Endothelial cell (in vitro differentiated cells): ENCODE results near the gene ADARB2. TPM values are rescaled to one million over a fixed set of nuclear protein-coding genes. Genes with fewer than 3 reads are reported as not detected.

ENCODE experiments used
- DNase-seq: peaks from one replicate; pipeline ENCODE4 v3.0.0; 2021; ENCODE audit warnings: low spot score
- H3K27ac Mint-ChIP-seq: one replicate; pipeline ENCODE4 v1.8.0; 2021; ENCODE audit warnings: mixed read lengths, inconsistent platforms; ENCODE audit not compliant: unreplicated experiment
- H3K27me3 Mint-ChIP-seq: one replicate; pipeline ENCODE4 v1.8.0; 2021; ENCODE audit warnings: mild to moderate bottlenecking, moderate library complexity, mixed read lengths, inconsistent platforms; ENCODE audit not compliant: unreplicated experiment
- H3K36me3 Mint-ChIP-seq: one replicate; pipeline ENCODE4 v1.8.0; 2021; ENCODE audit warnings: mild to moderate bottlenecking, low read depth, mixed read lengths, inconsistent platforms; ENCODE audit not compliant: unreplicated experiment
- H3K4me1 Mint-ChIP-seq: one replicate; pipeline ENCODE4 v1.8.0; 2021; ENCODE audit warnings: mild to moderate bottlenecking, mixed read lengths, inconsistent platforms; ENCODE audit not compliant: unreplicated experiment
- H3K4me3 Mint-ChIP-seq: one replicate; pipeline ENCODE4 v1.8.0; 2021; ENCODE audit warnings: mild to moderate bottlenecking, mixed read lengths, inconsistent platforms; ENCODE audit not compliant: unreplicated experiment
- H3K9me3 Mint-ChIP-seq: one replicate; pipeline ENCODE4 v1.8.0; 2021; ENCODE audit warnings: mixed read lengths, inconsistent platforms; ENCODE audit not compliant: unreplicated experiment
- total RNA-seq: library from RNA; stranded (reverse); fragmentation: NEBNext Ultra II Directional; extraction: Animal tissue kit (Norgen Biotek cat#: 25700); gene quantifications from one replicate; pipeline ENCODE4 v1.2.1, GENCODE V29; 2021; ENCODE audit not compliant: unreplicated experiment
- TF ChIP-seq, protein P1 (sequence below): fragments of 200-600 bp; sonication (generic); IDR thresholded peaks from one replicate; pipeline ENCODE4 v1.5.0; 2021; ENCODE audit warnings: antibody characterized with exemption; ENCODE audit not compliant: unreplicated experiment

The ADARB2 gene
- total RNA-seq, 1 donor from 2014 or later = 54.9 TPM

DNA sequence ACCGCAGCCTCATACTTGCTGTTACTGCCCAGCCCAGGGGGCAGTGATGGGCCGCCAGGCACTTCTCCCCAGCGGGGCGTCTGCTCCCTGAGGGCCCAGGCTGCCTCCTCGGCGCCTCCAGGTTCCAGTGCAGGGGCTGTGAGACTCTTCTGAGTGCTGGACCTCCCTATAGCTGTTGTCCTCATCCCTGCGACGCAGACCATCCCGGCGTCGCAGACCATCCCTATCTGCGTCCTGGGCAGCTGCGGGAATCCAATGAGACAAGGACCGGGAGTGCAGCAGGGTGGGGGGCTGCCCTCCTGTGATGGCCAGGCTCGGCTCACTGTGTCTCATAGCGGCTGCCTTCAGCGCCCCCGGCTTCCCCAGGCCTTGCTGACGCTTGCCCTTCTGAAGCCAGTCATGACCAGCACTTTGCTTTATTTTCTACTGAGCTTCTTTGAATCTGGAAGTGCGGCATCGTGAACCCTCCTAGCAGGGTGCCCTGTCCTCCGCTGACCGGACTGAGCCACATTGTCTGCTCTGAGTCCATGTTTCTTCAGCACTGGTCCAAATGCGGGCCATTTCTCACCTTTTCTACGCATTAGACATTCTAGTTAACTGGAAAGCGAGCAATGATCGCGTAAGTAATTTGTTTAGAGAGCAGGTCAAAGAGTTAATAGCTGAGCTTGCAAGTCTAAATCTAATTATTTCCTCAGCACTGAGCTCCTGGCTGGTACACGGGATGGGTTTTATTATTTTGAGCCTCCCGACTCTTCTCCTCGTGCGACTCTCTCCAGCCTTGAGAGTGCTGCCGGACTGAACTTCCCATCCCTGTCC, 341.6 kb downstream of the ADARB2 start:
- Mint-ChIP-seq H3K27me3 (peaks cover 1% of the 10 kb centered on the region), H3K36me3 (no peaks in the 10 kb centered on the region), H3K27ac (no peak overlapping the region), H3K4me3 (no peak overlapping the region), H3K4me1 (peaks cover 9% of the 10 kb centered on the region), H3K9me3 (no peaks in the 10 kb centered on the region)
- TF ChIP-seq, protein P1, sequence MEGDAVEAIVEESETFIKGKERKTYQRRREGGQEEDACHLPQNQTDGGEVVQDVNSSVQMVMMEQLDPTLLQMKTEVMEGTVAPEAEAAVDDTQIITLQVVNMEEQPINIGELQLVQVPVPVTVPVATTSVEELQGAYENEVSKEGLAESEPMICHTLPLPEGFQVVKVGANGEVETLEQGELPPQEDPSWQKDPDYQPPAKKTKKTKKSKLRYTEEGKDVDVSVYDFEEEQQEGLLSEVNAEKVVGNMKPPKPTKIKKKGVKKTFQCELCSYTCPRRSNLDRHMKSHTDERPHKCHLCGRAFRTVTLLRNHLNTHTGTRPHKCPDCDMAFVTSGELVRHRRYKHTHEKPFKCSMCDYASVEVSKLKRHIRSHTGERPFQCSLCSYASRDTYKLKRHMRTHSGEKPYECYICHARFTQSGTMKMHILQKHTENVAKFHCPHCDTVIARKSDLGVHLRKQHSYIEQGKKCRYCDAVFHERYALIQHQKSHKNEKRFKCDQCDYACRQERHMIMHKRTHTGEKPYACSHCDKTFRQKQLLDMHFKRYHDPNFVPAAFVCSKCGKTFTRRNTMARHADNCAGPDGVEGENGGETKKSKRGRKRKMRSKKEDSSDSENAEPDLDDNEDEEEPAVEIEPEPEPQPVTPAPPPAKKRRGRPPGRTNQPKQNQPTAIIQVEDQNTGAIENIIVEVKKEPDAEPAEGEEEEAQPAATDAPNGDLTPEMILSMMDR = no peak
- DNase-seq = peak; percentile 2

DNA sequence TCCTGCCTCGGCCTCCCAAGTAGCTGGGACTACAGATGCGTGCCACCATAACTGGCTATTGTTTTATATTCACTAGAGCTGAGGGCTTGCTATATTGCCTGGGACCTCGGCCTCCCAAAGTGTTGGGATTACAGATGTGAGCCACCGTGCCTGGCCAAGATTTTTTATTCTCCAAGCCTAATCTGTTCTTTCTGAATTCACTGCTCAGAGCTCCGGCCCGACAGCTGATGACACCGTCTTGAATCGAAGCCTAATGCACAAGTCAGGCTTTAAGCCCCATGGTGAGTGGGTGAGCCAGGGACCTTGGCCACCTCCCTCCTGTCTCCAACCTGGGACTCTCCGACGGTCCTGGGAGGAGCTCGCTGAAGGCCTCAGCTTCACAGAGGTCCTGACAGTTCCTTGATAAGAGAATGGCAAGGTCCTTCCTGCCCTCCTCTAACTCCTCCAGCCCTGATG, 342.3 kb downstream of the ADARB2 start:
- Mint-ChIP-seq H3K9me3 (no peaks in the 10 kb centered on the region), H3K4me1 (peaks cover 9% of the 10 kb centered on the region), H3K27ac (no peak overlapping the region), H3K36me3 (no peaks in the 10 kb centered on the region), H3K4me3 (no peak overlapping the region), H3K27me3 (no peaks in the 10 kb centered on the region)
- TF ChIP-seq, protein P1 = no peak
- no peak for DNase-seq

DNA sequence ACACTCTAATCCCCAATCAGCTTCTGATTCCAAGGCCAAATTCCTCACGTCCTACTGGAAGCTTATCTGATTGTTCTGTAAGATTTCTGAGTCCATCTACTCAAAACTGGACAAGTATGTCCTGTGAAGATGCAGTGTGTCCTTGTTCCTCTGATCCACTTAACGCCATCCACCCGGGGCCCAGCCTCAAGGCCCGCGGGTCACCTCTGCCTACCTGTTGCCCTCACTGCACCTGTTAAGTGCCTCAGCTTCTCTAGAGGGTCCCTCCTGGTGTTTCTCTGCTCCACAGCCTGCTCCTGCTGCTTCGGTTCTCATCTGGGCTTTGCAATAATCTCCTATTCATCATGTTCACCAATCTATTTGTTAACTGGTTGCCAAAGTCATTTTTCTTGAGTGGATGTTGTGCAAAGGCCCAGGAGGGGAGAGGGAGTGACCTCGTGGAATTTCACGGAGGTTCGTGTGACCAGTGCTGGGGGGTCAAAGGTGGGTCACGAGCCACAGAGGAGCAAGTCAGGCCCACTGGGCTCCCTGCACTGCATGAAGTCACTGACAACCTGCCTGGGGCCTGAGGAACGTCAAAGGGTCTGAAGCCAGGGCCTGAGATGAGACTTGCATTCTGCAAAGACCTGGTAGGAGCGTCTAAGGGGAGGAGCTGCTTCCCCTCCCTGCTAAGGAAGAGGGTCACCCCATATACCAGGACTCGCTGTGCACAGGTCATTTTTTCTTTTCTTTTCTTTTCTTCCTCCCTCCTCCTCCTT, 343.0 kb downstream of the ADARB2 start:
- H3K4me3 Mint-ChIP-seq = no peak overlapping the region

DNA sequence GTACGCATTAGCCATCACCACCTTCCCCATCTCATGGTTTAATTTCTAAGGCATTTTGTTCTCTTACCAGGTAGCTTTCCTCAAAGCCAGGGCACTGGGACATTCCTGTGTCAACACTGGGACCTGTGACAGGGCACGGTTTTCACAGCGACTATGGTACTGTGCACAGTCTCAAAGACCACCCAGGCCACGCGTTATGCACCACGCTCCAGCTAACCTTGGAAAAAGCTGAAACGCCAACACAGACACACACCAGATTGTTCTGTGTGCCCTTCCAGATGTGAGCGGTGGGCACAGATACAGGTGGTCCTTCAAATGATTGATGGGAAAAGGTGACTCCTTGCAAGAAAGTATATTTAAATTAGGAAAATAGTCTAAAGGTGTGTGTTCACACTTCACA, 343.8 kb downstream of the ADARB2 start:
- no peaks in the 10 kb centered on the region for H3K27me3 Mint-ChIP-seq
- no peaks in the 10 kb centered on the region for H3K4me1 Mint-ChIP-seq
- no peak overlapping the region for H3K4me3 Mint-ChIP-seq
- no peaks in the 10 kb centered on the region for H3K9me3 Mint-ChIP-seq
- H3K27ac Mint-ChIP-seq = no peak overlapping the region
- TF ChIP-seq, protein P1 = no peak
- no peaks in the 10 kb centered on the region for H3K36me3 Mint-ChIP-seq
- no peak for DNase-seq

More for the DNA sequence above, 343.0 kb downstream of the ADARB2 start:
- TF ChIP-seq, protein P1 = no peak
- DNase-seq = peak; percentile 2
- H3K27me3 Mint-ChIP-seq = no peaks in the 10 kb centered on the region
- H3K36me3 Mint-ChIP-seq = no peaks in the 10 kb centered on the region
- no peaks in the 10 kb centered on the region for H3K9me3 Mint-ChIP-seq
- H3K4me1 Mint-ChIP-seq = peaks cover 6% of the 10 kb centered on the region
- H3K27ac Mint-ChIP-seq = no peak overlapping the region

DNA sequence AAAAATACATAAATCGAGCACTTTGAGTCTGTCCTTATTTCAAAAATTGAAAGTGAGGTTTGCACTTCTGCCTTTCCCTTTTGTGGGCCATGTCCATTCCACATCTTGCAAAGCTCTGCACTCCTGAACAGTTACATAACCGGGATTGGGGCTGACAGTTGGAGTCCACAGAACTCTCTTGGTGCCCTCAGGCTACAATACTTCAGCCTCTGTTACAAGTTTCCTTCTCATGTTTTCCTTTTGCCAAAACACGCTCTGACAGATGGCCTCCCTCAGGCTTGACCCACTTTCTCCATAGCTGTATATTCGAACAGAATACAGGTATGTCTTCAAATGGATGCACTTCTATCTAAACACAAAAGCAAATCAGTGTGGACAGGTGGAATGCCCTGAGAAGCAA, 345.2 kb downstream of the ADARB2 start:
- Mint-ChIP-seq H3K4me3 (no peak overlapping the region), H3K27me3 (no peaks in the 10 kb centered on the region), H3K27ac (no peak overlapping the region), H3K9me3 (no peaks in the 10 kb centered on the region), H3K36me3 (no peaks in the 10 kb centered on the region), H3K4me1 (no peaks in the 10 kb centered on the region)
- no peak for DNase-seq
- TF ChIP-seq, protein P1 = no peak
